ENCODE results near the gene CEBPB.

The CEBPB gene

DNA sequence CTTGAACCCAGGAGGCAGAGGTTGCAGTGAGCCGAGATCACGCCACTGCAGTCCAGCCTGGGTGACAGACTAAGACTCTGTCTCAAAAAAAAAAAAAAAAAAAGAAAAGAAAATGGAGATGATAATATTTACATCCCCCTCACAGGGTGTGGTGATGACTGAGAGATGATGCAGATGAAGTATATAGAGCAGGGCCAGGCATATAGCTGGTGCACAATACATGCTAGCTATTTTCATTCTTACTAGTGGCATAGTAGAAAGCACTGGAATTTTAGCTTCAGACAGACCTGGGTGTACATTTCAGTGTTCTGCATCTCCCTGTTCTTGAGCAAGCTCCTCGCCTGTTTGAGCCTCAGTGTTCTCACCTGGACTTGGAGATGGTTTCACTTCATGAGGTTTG is 36.9 kb downstream of the CEBPB start:
- no peak for DNase-seq (ENCODE audit: low read depth, low spot score)

DNA sequence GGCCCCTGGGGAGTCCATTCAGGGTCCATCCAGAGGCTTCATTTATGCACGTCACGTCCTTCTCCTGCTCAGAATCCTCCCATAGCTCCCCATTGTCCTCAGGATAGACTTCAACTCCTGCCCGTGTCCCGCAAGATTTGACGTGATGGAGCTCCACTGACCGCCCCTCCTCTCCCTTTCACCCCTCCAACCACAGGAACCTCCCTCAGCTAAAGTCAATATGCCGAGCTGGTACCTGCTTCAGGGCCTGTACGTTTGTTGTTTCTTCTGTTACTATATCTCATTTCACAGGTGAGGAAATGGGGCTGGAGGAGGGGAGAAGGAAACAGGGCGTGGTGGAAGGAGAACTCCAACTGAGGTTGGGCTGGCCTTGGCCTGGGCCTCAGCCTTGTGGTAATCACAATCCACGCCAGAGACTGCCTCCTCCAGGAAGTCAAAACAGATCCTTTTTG is 38.6 kb downstream of the CEBPB start:
- no peak for DNase-seq (ENCODE audit: low read depth, low spot score)

DNA sequence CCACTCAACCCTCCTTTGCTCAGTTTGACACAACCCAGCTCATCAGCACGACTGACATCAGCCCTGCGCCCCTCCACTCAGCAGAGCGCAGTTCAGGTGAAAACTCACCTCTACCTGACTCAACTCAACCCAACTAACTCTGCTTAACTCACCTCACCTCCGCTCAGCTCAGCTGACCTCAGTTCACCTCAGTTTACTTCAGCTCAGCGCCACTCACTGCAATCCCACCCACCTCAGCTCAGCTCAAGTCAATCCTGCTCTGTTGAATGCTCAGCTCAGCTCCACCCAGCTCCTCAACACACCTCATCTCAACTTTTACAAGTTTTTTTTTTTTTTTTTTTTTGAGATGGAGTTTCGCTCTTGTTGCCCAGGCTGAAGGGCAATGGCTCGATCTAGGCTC is 39.6 kb downstream of the CEBPB start:
- DNase-seq (ENCODE audit: low read depth, low spot score), result no peak

DNA sequence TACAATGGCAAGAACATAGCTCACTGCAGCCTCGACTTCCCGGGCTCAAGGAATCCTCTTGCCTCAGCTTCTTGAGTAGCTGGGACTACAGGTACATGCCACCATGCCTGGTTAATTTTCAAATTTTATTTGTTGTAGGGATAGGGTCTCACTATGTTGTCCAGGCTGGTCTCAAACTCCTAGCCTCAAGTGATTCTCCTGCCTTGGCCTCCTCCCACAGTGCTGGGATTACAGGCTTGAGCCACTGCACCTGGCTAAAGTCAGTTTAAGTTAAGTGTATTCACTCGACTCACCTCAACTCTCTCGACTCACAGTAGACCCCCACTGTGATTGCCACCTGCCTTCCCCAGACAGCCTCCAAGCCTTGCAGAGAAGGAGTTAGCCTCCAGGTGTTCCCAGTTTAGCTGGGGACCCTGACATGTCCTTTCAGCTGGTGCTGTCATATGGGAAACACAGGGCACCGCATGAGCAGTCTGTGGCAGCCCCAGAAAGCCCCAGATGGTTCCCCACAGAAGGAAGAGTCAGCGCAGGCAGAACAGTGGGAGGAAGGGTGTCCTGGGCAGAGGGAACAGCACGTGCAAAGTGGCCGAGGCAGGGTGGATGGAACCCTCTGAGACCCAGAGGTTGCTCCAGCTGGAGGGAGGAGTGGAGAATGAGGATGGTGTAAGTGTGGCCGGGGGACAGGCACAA is 40.4 kb downstream of the CEBPB start:
- DNase-seq (ENCODE audit: low read depth, low spot score), result no peak

DNA sequence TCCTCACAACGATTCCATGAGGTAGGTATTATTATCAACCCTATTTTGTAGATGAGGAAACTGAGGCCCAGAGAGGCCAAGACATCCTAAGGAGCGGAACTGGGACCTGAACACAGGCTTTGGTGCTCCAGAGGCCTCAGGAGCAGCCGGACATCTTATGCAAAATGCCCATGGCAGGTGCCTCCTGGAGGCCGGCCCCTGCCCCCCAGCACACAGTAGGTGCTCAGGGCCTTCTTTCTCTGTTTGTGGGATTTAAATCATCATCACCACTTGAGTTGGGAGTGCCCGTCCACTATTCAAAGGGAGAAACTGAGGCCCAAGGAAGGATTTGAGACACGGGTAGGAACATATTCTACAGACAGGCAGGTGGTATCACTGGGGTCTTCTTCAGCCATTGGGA is 41.2 kb downstream of the CEBPB start:
- no peak for DNase-seq (ENCODE audit: low read depth, low spot score)

DNA sequence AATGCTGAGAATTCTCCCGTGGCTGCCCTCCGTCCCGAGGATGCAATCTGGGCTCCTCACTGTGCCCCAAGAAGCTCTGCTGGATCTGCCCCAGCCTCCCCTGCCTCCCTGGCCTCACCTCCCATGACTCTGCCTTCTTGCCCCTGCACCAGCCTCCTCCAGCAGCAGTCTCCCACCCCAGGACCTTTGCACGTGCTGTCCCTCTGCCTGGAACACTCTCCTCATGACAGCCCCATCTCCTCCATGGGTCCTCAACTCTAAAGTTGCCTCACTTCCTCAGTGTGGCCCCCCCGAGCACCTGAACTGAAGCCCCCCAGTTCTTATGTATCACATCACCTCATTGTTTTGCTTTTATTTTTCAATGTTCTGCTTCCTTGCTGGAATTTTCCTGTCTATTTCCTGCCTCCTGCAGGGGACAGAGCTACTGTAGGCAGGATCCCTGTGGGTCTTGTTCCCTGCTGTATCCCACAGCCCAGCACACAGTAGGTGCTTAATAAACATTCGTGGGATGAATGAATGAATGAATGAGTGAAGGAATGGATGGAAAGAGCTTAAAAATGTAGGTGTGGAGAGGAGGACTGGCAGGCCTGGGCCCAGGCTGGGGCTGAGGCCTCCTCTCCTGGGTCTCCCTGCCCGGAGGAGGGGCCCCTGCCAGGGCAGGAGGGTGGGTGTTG is 42.2 kb downstream of the CEBPB start:
- no peak for DNase-seq (ENCODE audit: low read depth, low spot score)

DNA sequence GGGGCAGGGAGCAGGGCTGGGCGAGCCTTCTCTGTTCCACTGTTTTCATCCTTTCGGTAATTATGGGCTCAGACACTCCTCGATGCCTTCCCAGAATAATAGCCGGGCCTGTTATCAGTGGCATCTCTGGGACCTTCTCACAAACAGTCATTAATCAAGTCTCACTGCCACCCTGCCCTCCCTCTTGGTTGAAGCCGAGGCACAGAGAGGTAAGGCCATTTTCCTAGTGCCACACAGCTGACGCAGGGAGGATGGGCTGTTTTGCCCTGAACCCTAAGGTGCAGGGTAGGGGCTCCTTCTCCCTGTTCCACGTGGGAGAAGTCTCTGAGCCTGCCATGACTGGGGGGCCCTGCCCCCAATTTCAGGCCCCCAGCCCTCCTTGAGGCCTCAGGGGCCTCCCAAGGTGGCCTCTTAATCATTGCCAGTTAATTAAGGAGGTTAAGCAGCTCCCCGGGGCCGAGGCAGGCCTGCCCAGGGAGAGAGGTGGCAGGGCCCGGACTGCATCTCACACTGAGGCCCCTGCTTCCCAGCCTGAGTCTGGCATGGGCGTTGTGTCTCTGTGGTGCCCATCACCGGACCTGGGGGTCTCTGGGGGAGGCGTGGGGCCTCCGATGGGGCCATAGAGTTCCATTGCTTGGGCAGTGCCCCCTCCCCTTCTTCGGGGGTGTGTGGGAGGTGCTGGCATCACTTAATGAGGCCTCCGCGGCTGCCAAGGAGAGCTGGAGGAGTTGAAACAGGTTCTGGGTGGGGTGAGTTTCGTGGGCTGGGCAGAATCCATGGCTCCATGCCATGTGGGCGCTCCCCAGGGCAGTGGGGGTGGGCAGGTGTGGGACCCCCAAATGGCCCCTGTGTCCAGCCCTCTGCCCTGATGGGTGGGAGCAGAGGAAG is 42.9 kb downstream of the CEBPB start:
- no peak for DNase-seq (ENCODE audit: low read depth, low spot score)

DNA sequence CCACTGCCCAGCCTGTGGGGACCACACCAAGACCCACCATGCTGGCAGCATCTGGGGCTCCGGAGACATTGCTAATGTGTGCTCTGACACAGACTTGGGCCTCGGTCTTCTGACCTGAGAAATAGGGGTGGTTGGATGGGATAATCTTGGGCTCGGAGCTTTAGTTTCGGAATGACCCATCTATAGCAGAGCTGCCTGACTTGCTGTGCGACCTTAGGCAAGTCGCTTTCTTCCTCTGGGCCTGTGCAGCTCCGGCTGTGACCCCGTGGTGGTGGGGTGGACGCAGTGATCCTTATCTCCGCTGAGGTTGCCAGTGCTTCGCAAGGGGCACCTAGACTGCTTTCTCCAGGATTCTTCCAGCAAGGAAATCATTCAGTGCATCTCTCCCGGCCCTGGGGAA is 43.7 kb downstream of the CEBPB start:
- no peak for DNase-seq (ENCODE audit: low read depth, low spot score)

DNA sequence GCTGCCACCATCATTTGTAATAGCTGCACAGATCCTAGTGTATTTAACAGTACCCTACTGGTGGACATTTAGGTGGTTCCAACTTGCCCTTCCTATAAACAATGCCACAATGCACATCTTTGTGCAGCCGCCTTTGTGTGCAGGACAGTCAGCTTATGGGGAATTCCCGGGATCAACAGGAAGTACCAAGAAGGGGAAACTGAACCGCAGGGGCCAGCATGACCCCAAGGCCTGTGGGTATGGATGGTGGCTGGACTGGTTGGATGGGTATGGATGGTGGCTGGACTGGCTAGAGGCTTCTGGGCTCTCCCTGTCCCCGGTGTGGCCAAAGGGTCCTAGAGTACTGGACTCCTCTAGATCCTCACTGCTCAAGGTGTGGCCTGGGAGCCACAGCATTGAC is 46.7 kb downstream of the CEBPB start:
- DNase-seq (ENCODE audit: low read depth, low spot score), result no peak

DNA sequence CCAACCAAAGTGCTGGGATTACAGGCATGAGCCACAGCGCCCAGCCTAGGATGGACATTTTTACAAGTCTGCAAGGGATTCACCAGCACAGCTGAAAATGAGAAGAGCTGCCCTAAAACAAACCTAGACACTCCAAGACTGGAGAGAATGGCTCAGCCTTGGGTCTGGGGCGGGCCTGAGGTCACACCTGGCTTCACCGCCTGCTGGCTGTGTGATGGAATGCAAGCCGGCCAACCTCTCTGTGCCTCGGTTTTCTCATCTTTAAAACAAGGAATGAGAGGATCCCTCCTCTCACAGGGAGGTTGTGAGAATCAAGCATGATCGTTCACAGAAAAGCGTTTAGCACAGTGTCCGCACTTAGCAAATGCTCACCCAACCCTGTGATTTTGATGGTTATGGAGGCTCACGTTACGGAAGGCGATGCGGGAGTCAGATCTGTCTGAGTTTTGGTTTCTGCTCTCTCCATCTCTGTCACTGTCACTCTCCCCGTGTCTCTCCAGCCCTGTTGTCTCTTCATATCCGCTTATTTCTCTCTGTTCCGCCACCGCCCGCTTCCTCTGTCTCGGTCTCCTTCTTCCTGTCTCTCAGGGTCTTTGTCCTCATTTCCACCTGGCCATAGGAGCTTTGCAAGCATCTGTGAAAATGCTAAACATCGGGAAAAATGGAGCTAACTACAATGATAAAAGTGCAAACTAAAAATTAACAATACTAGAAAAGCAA is 47.6 kb downstream of the CEBPB start:
- no peak for DNase-seq (ENCODE audit: low read depth, low spot score)

DNA sequence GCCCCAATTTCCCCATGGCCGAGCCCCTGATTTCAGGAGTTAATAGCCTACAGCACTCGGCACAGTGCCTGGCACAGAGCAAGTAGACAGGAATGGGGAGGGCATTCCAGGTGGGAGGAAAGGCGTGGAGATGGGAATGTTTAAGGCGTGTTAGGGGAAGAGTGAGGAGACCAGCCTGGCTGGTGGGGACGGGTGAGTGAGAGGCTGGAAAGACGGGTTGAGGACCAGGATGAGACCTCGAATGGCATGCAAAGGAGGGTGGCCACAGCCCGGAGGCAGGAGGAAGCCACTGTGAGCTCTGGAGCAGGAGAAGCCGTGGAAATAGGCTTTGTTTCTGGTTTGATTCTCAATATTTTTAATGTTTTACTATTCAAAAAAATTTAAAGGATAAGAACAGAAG is 49.5 kb downstream of the CEBPB start:
- DNase-seq (ENCODE audit: low read depth, low spot score), result no peak

DNA sequence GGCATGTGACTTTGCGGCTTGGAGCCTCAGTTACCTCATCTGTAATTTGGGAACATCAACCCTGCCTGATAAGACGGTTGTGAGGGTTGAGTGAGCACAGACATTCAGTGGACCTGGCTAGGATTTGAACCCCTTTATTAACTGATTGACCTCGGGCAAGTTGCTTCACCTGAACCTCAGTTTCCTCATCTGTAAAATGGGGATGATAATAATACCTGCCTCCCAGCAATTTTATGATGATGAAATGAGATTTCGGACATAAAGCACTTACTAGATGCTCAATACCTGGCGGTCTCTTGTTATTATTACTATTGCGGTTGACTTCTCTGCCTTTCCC is 51.5 kb downstream of the CEBPB start:
- no peak for DNase-seq (ENCODE audit: low read depth, low spot score)

All from activated CD4-positive, CD25-positive, alpha-beta regulatory T cell treated with anti-CD3 and anti-CD28 coated beads, Interleukin-2, amount 50 U/mL, for 16 hours (primary cell).